ENCODE measurements around the gene KCNIP1. TPM values are rescaled to one million over a fixed set of nuclear protein-coding genes. Genes with fewer than 3 reads are reported as not detected.

The KCNIP1 gene
- polyA plus RNA-seq, 1 donor (not counting 4 experiments of a cell fraction or from before 2014, with no cell fraction given) = not detected

GRCh38 chr5:170760113-170760512 is 256.3 kb downstream of the KCNIP1 start:
- DNase-seq (ENCODE audit: low read depth, low spot score) (no peak), FAIRE-seq (no peak)
- Histone ChIP-seq H3K9me1 (ENCODE audit: control insufficient read depth, extremely low read depth, insufficient read depth, low read length) (no peaks in the 10 kb centered on the region), H3K4me3 (ENCODE audit: control insufficient read depth in 2 of 3, extremely low read depth in 1 of 3, insufficient read depth in 2 of 3, low read depth in 1 of 3, low read length in 3 of 3) (no peak overlapping the region), H3K27me3 (ENCODE audit: control insufficient read depth, extremely low read depth, insufficient read depth, low read length) (no peaks in the 10 kb centered on the region), H3K9ac (ENCODE audit: control insufficient read depth, extremely low read depth, insufficient read depth, low read length) (no peak overlapping the region), H3K4me1 (ENCODE audit: control insufficient read depth, extremely low read depth, insufficient read depth, low read length) (peaks cover 3% of the 10 kb centered on the region), H3K27ac (ENCODE audit: control insufficient read depth, insufficient read depth, low read length) (no peak overlapping the region), H3K79me2 (ENCODE audit: control insufficient read depth, insufficient read depth, low read length) (no peaks in the 10 kb centered on the region), H2AFZ (ENCODE audit: control insufficient read depth, low read length) (no peak overlapping the region), H3K9me3 (ENCODE audit: control insufficient read depth, low read depth, low read length) (no peaks in the 10 kb centered on the region), H3K36me3 (ENCODE audit: control insufficient read depth in 2 of 2, extremely low read depth in 1 of 2, insufficient read depth in 2 of 2, low read length in 2 of 2) (no peaks in the 10 kb centered on the region), H4K20me1 (ENCODE audit: control insufficient read depth, extremely low read depth, insufficient read depth, low read length) (no peaks in the 10 kb centered on the region), H3K4me2 (ENCODE audit: control insufficient read depth, extremely low read depth, insufficient read depth, low read depth, low read length) (no peak overlapping the region)
- dilution Hi-C loops (cut with MboI; ENCODE audit: extremely low pct_ligation_motif_present, low sequenced_read_pairs) = no loop called here
- TF ChIP-seq EZH2 (IDR thresholded peaks at IDR 0.05; ENCODE audit: low read length) = no peak
- no peak for TF ChIP-seq CTCF (optimal IDR thresholded peaks at IDR 0.05 in 1 of 3, IDR thresholded peaks at IDR 0.05 in 1 of 3, conservative IDR thresholded peaks at IDR 0.05 in 1 of 3; ENCODE audit: extremely low read depth in 1 of 3, insufficient read depth in 2 of 3, low read length in 3 of 3)

- dilution Hi-C loops (cut with MboI; ENCODE audit: extremely low pct_ligation_motif_present, low sequenced_read_pairs) = no loop called here
- H3K27ac ChIP-seq (ENCODE audit: control insufficient read depth, insufficient read depth, low read length) = no peak overlapping the region
- H3K9ac ChIP-seq (ENCODE audit: control insufficient read depth, extremely low read depth, insufficient read depth, low read length) = no peak overlapping the region
- H3K36me3 ChIP-seq (ENCODE audit: control insufficient read depth in 2 of 2, extremely low read depth in 1 of 2, insufficient read depth in 2 of 2, low read length in 2 of 2) = no peaks in the 10 kb centered on the region
- FAIRE-seq (no peak), DNase-seq (ENCODE audit: low read depth, low spot score) (no peak)
- TF ChIP-seq EZH2 (IDR thresholded peaks at IDR 0.05; ENCODE audit: low read length) = no peak
- TF ChIP-seq CTCF (optimal IDR thresholded peaks at IDR 0.05 in 1 of 3, IDR thresholded peaks at IDR 0.05 in 1 of 3, conservative IDR thresholded peaks at IDR 0.05 in 1 of 3; ENCODE audit: extremely low read depth in 1 of 3, insufficient read depth in 2 of 3, low read length in 3 of 3) = no peak
- no peaks in the 10 kb centered on the region for H3K9me1 ChIP-seq (ENCODE audit: control insufficient read depth, extremely low read depth, insufficient read depth, low read length)
- H3K4me2 ChIP-seq (ENCODE audit: control insufficient read depth, extremely low read depth, insufficient read depth, low read depth, low read length) = no peak overlapping the region
- no peaks in the 10 kb centered on the region for H4K20me1 ChIP-seq (ENCODE audit: control insufficient read depth, extremely low read depth, insufficient read depth, low read length)
- H3K4me3 ChIP-seq (ENCODE audit: control insufficient read depth in 2 of 3, extremely low read depth in 1 of 3, insufficient read depth in 2 of 3, low read depth in 1 of 3, low read length in 3 of 3) = no peak overlapping the region
- no peaks in the 10 kb centered on the region for H3K79me2 ChIP-seq (ENCODE audit: control insufficient read depth, insufficient read depth, low read length)
- H3K4me1 ChIP-seq (ENCODE audit: control insufficient read depth, extremely low read depth, insufficient read depth, low read length) = no peaks in the 10 kb centered on the region
- no peak overlapping the region for H2AFZ ChIP-seq (ENCODE audit: control insufficient read depth, low read length)
- no peaks in the 10 kb centered on the region for H3K9me3 ChIP-seq (ENCODE audit: control insufficient read depth, low read depth, low read length)
- no peaks in the 10 kb centered on the region for H3K27me3 ChIP-seq (ENCODE audit: control insufficient read depth, extremely low read depth, insufficient read depth, low read length)
Measured at GRCh38 chr5:170761048-170761707, 257.4 kb downstream of the KCNIP1 start.

Measured in keratinocyte (primary cell).